ENCODE measurements around the gene SEMA4G.

Gene SEMA4G, protein sequence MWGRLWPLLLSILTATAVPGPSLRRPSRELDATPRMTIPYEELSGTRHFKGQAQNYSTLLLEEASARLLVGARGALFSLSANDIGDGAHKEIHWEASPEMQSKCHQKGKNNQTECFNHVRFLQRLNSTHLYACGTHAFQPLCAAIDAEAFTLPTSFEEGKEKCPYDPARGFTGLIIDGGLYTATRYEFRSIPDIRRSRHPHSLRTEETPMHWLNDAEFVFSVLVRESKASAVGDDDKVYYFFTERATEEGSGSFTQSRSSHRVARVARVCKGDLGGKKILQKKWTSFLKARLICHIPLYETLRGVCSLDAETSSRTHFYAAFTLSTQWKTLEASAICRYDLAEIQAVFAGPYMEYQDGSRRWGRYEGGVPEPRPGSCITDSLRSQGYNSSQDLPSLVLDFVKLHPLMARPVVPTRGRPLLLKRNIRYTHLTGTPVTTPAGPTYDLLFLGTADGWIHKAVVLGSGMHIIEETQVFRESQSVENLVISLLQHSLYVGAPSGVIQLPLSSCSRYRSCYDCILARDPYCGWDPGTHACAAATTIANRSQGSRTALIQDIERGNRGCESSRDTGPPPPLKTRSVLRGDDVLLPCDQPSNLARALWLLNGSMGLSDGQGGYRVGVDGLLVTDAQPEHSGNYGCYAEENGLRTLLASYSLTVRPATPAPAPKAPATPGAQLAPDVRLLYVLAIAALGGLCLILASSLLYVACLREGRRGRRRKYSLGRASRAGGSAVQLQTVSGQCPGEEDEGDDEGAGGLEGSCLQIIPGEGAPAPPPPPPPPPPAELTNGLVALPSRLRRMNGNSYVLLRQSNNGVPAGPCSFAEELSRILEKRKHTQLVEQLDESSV

DNA sequence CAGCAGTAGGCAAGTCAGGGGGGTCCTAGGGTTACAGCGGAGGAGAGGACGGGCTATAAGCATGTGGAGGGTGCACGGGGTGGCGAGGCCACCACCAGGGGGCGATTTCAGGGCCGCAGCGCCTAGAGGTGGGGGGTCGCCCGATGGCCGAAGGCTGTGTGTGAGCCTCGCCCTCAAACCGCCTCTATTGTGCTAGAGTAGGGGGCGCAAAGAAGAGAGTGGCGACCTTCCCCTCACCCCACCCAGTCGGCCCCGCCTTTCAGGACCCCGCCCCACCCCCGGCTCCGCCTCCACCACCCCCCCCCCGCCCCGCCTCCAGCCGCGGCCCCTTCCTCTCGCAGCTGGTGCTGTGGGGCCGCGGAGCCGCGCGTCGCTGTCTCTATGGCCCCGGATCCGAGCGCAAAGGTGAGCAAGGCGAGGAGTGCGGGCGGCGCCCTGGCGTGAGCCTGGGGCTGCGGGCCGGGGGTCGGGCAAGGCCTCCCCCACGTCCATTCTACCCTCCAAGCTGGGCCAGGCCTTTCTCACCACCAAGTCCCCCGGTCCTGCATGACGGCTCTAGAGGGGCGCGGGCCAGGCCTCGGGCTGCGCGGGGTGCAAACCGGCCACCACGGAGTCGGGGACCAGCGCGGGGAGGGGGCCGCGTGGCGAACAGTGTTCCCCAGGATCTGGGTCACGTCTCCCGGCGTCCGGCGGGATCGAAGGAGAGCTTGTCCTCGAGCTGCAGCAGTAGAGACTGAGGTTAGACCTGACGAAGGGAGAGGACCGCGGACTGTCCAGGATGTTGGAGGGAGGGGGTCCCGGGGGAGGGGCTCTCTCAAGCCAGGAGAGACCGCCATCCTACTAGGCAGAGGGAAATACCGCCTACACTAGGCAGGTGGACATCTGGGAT lies at the start of gene SEMA4G:
SEMA4G (plus strand) TSS at position 318 of the 889 bp plus-strand sequence. CDS start 3,409 bp downstream, outside the sequence.
- no peak for DNase-seq

DNA sequence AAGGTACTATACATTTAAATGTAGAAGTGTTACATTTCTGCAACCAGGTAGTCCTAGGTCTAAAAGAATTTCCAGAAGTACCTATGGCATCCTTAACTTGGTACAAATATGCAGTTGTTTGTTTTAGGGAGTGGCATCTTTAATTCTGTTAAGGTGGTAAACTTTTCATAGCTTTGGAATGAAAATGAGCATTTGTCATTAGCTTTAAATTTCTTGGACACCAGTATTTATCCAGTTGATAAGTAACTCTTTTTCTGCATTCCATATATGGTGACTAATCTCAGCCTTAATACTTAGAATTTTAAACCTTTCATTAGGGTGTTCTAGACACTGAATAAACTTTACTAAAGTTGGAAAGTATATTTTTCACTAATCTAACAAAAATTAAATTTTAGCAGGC lies 45.7 kb upstream of the SEMA4G start:
- no peak for DNase-seq

DNA sequence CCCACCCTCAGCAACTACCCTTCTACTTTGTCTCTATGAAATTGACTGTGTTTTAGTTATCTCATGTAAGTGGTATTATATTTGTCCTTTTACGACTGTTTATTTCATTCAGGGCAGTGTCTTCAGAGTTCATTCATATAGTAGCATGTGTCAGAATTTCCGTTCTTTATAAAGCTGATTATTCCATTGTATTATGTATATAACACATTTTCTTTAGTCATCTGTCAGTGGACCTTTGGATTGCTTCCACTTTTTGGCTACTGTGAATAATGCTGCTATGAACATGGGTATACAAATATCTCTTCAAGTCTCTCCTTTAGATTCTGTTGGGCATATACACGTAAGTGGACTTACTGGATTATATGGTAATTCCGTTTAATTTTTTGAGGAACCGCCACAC lies 42.0 kb upstream of the SEMA4G start:
- no peak for DNase-seq

GRCh38 chr10:100928039-100928438 lies 41.3 kb upstream of the SEMA4G start:
- no peak for DNase-seq

DNA sequence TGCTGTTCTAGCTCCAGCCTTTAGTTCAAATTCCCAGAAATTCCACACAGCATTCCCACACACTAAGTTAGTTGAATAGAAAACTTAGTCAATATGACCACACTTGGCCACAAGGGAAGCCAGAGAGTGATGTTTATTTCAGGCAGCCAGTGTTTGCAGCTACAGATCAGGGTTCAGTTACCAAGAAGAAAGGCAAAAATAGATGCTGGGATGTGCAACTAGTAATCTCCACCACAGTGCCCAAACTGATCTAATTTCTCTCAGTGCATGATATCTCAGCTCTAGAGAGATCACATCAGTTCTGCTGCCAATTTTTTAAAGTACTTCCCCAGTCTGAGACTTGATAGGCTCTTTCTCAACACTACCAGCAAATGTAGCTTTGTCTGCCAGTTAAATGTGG lies 38.9 kb upstream of the SEMA4G start:
- DNase-seq: no peak

DNA sequence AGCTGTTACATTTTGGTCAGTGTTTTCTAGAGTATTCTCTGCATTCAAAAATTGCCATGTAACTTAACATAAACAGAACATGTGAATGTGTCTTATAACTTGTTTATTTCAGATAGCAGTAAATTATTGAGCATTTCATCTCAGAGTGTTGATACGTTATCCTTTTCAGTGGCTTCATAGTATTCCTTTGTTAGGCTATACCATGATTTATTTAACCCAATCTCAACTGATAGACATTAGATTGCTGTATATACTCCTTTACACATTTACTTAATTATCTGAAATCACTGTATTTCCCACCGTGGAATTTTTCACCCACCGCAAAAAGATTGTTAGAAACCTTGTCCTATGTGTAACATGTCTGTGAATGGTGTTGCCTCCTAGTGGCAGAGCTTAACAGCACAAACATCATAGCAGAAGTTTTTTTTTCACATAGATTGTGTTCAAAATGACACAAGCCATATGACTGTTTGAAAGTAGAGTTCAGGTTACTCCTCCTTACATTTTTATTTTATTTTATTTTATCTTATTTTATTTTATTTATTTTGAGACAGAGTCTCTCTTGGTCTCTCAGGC lies 35.1 kb upstream of the SEMA4G start:
- no peak for DNase-seq

- no peak for DNase-seq
Measured at GRCh38 chr10:100939763-100940344, 29.4 kb upstream of the SEMA4G start.

- no peak for DNase-seq
Measured at GRCh38 chr10:100942229-100942628, 27.1 kb upstream of the SEMA4G start.

GRCh38 chr10:100943508-100943907 lies 25.8 kb upstream of the SEMA4G start:
- no peak for DNase-seq

- DNase-seq: no peak
Measured at GRCh38 chr10:100945754-100946153, 23.6 kb upstream of the SEMA4G start.

- no peak for DNase-seq
Measured at GRCh38 chr10:100948916-100949315, 20.4 kb upstream of the SEMA4G start.

DNA sequence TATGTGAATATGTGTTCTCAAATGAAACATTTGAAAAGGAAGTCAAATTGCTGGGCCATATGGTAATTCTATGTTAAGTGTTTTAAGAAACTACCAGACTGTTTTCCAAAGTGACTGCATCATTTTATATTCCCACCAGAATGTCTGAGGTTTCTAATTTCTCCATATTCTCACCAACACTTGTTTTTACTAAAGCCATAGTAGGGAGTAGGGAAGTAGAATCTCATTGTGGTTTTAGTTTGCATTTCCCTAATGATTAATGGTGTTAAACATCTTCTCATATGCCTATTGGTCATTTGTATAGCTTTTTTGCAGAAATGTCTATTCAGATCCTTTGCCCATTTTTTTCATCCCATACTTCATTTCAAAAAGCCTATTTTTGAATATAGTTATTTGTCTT lies 9.1 kb upstream of the SEMA4G start:
- no peak for DNase-seq

DNA sequence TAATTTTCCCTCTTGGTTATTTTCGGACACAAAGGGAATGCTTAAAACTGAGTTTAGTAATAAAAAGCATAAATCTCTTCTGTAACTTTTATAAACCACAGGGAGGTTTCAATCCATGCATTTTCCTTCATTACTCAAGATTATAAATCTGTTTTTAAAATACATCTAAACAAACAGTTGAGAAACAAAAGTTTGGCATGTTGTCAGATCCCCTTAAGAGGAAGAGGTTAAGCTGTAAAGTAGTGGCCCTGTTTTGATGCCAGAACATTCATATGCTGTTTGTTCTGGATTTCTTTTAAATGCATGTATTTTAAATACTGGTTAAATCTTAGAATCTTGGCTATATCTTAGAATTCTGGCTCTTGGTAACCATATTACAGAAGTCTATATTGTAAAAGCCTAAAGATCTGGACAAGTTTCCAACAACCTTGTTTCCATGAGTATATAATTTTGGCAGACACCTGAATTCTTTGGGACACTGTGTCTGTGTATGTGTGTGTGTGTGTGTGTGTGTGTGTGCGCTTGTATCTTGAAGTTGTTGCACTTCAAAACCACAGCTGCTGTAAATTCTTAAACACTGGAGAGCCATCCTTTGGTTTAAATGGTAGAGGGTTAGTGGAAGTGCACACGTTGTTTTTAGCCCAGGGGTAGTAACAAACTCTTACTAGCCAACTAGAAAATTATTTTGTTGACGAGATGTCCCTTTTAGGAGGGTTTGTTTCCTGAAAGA lies 6.8 kb upstream of the SEMA4G start:
- DNase-seq: no peak

DNA sequence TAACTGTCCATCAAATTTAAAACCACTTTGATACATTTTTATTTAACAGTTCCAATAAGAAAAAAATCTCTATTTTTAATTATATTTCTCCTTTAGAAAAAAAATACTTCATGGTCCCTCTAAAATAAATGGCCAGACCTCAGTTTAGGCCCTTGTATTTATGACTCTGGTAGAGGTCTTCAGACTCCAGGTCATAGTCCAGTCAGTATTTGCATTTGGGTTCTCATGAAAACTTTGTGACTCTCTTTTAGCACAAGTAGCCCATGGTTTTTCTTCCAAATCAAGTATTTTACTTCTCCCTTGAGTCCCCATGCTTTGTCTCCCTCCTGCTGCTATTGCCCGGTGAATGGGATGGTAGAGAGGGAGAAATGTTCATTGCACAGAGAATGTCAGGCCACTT lies 5.5 kb upstream of the SEMA4G start:
- no peak for DNase-seq

GRCh38 chr10:100965820-100966219 lies 3.5 kb upstream of the SEMA4G start:
- DNase-seq: no peak

DNA sequence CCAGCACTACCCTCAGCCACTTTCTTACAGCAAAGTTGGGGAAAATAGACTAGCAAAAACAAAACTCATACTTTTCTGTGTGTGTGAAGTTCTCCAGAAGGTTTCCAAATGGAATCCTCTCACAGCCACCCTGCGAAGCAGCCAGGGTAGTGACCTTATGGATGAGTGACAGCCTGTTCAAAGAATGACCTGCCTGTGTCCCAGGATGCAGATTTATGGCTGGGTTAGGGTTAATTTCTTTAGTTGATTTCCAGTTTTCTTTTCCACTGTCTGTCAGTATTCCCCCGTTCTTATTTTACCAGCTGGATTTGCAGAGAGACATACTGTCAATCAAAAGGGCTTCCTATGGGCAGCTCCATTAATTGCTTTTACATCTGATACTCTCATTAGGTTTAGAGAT lies 2.4 kb upstream of the SEMA4G start:
- no peak for DNase-seq

- DNase-seq: no peak
Measured at GRCh38 chr10:100967332-100967731, 2.0 kb upstream of the SEMA4G start.

GRCh38 chr10:100968062-100968736 lies 1.1 kb upstream of the SEMA4G start:
- DNase-seq: no peak

DNA sequence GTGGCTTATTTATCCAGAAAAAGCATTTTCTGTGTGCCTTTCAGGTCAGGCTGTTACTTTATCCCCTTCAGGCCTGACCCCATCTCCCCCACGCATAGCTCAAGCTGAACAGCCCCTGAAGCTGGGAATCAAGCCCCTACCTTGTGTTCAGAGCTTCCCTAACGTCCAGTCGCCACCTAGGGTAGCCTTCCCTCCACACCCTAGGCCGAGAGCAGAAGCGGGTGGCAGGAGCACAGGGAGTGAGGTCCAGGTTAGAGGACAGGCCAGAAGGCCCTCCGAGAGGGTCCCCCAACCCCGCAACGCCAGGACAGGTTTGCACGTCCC lies 479 bp upstream of the SEMA4G start:
- DNase-seq: no peak

GRCh38 chr10:100970076-100970913 lies 991 bp downstream of the SEMA4G start:
- no peak for DNase-seq
